ENCODE results near the gene SLC13A4. TPM values are rescaled to one million over a fixed set of nuclear protein-coding genes. Genes with fewer than 3 reads are reported as not detected.

Gene SLC13A4
- total and polyA plus RNA-seq, 8 donors, result 3.5 to 7.7 (median 5.4) TPM; not detected in 2

DNA sequence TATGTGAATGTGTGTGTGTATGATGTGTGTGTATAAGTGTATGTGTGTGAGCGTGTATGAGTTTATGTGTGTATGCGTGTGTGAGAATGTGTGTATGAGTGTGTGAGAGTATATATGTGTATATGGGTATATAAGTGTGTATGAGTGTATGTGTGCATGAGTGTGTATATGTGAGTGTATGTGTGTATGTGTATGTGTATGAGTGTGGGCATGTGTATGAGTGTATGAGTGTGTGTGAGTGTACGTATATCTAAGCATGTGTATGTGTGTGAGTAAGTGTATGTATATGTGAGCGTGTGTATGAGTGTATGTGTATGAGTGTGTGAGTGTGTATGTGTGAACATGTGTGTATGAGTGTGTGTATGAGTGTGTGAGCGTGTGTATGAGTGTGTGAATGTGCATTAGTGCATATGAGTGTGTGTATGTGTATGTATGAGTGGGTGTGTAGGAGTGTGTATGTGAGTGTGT lies 12.9 kb downstream of the SLC13A4 start:
- Histone ChIP-seq H3K4me3 (no peak overlapping the region), H3K9me3 (no peaks in the 10 kb centered on the region), H3K36me3 (no peaks in the 10 kb centered on the region), H3K27me3 (no peaks in the 10 kb centered on the region), H3K4me1 (no peaks in the 10 kb centered on the region), H3K27ac (no peak overlapping the region)
- intact Hi-C loops (cut with DNase I), result no loop called here
- TF ChIP-seq, protein P1, sequence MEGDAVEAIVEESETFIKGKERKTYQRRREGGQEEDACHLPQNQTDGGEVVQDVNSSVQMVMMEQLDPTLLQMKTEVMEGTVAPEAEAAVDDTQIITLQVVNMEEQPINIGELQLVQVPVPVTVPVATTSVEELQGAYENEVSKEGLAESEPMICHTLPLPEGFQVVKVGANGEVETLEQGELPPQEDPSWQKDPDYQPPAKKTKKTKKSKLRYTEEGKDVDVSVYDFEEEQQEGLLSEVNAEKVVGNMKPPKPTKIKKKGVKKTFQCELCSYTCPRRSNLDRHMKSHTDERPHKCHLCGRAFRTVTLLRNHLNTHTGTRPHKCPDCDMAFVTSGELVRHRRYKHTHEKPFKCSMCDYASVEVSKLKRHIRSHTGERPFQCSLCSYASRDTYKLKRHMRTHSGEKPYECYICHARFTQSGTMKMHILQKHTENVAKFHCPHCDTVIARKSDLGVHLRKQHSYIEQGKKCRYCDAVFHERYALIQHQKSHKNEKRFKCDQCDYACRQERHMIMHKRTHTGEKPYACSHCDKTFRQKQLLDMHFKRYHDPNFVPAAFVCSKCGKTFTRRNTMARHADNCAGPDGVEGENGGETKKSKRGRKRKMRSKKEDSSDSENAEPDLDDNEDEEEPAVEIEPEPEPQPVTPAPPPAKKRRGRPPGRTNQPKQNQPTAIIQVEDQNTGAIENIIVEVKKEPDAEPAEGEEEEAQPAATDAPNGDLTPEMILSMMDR (IDR thresholded peaks at IDR 0.05), result no peak
- DNase-seq (no peak), ATAC-seq (no peak)

DNA sequence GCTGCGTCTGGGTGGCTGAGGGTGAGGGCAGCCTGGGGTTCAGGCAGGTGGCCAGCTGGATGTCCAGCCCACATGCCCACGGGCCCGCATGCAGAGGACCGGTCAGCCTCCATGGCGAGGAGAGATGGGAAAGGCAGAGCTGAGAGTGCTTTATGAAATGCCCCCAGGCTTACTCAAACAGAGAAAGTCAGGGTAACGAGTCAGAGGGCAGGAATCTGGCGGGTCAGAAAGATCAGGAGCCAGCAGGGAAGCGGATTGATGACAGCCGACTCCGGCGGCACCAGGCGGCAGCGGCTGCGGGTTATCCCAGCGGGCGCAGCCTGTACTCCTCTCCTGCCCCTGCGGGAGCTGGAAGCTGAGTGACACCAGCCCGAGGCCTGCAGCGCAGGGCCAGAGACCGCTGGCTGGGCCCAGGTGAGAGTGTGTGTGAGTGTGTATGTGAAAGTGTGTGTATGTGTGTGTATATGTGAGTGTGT lies 13.4 kb downstream of the SLC13A4 start:
- no peaks in the 10 kb centered on the region for H3K36me3 ChIP-seq
- H3K4me3 ChIP-seq, result no peak overlapping the region
- ATAC-seq, result no peak
- TF ChIP-seq, protein P1 (IDR thresholded peaks at IDR 0.05), result no peak
- no peak overlapping the region for H3K27ac ChIP-seq
- H3K4me1 ChIP-seq, result no peaks in the 10 kb centered on the region
- no peaks in the 10 kb centered on the region for H3K9me3 ChIP-seq
- no peak for DNase-seq
- intact Hi-C loops (cut with DNase I), result no loop called here
- H3K27me3 ChIP-seq, result no peaks in the 10 kb centered on the region

DNA sequence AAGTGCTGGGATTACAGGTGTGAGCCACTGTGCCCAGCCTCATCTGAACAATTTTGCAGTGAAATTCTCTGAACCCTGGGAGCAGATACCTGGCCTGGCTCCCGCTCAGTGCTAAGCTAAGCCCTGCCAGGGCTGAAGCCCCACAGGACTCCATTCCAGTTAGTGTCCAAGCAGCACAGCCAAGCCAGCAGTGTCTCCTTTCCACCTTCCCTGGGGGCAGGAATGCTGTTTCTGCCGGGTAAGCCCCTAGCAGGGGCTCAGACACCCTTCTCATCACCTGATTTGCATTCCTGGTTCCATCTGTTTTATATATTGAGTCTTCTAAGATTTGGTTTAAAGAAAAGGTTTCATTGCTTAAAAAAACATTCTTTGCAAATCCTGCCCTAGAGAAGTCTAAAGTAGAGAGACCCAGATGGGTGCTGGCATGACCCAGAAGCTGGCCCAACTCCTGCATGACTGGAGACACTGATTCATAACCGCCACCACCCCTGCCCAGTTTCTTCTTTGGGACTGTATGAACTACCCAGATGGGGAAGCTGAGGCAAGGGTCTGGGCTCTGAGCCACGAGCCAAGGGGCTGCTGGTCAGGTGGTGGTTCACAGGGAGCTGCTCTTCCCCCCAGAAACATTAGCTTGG lies 14.0 kb downstream of the SLC13A4 start:
- TF ChIP-seq, protein P1 (IDR thresholded peaks at IDR 0.05), result no peak
- no peaks in the 10 kb centered on the region for H3K36me3 ChIP-seq
- no peaks in the 10 kb centered on the region for H3K9me3 ChIP-seq
- no peaks in the 10 kb centered on the region for H3K27me3 ChIP-seq
- no peaks in the 10 kb centered on the region for H3K4me1 ChIP-seq
- ATAC-seq (no peak), DNase-seq (no peak)
- H3K27ac ChIP-seq, result no peak overlapping the region
- intact Hi-C loops (cut with DNase I), result no loop called here
- H3K4me3 ChIP-seq, result no peak overlapping the region

DNA sequence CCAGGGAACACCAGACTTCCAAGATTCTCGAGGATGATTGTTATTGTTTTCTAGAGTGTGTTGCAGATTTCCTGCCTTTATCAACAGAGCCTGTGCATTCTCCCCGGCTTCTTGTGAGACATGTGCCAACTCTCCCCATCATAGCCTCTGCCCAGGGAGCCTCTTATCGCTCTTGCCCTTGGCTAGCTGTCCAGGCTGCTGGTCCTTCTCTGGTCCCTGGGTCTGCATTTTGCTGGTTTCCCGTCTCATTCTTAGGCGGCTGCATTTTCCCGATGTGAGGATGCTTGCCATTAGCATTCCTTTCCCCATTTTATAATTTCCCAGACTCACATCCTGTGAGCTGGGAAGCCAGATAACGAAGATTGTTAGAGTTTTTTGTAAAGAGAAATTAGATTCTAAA lies 15.2 kb downstream of the SLC13A4 start:
- no peaks in the 10 kb centered on the region for H3K9me3 ChIP-seq
- H3K4me3 ChIP-seq, result no peak overlapping the region
- H3K27me3 ChIP-seq, result no peaks in the 10 kb centered on the region
- TF ChIP-seq, protein P1 (IDR thresholded peaks at IDR 0.05), result no peak
- H3K36me3 ChIP-seq, result no peaks in the 10 kb centered on the region
- no peaks in the 10 kb centered on the region for H3K4me1 ChIP-seq
- no peak overlapping the region for H3K27ac ChIP-seq
- intact Hi-C loops (cut with DNase I), result no loop called here
- ATAC-seq (no peak), DNase-seq (no peak)

DNA sequence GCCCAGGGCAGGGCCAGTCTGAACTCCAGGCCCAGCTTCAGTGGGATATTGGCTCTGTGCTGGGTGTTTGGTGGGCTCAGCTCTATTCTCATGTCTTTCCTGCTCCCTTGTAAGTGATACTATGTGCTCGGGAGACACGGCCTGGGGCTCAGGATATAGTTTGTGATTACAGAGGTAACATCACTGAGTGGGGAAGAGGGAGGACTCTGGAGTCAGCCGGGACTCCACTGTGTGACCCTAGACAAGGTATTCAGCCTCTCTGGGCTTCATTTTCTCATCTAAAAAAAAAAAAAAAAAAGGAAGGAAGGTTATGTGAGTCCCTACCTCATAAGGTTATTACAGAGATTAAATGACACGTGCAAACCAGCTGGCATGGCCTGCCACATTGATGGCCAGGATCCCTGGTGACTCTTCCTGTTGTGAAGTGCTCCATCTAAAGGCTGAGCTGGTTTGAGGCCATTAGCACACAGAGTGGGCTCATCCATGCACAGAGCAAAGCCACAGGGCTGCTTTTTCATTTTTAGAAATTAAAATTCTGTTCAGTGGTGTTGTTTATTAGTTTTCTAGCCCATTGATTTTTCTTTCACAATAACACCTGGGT lies 15.7 kb downstream of the SLC13A4 start:
- H3K9me3 ChIP-seq, result no peaks in the 10 kb centered on the region
- TF ChIP-seq, protein P1 (IDR thresholded peaks at IDR 0.05), result no peak
- no peaks in the 10 kb centered on the region for H3K4me1 ChIP-seq
- DNase-seq, result no peak
- no peaks in the 10 kb centered on the region for H3K36me3 ChIP-seq
- no peak overlapping the region for H3K4me3 ChIP-seq
- intact Hi-C loops (cut with DNase I), result no loop called here
- H3K27me3 ChIP-seq, result no peaks in the 10 kb centered on the region
- no peak overlapping the region for H3K27ac ChIP-seq
- ATAC-seq, result no peak

Measured in left lung (tissue), 10 donors.